Central memory CD4-positive, alpha-beta T cell (primary cell): ENCODE results near the gene PACSIN2.
"Not testable (repeated sequence)": the region's sequence is repeated elsewhere in the genome, so short reads cannot be mapped to it uniquely, and the experiment has no call there.

Source experiments
- DNase-seq: peaks from one replicate; pipeline ENCODE4 v3.0.0; 2022

Gene PACSIN2

DNA sequence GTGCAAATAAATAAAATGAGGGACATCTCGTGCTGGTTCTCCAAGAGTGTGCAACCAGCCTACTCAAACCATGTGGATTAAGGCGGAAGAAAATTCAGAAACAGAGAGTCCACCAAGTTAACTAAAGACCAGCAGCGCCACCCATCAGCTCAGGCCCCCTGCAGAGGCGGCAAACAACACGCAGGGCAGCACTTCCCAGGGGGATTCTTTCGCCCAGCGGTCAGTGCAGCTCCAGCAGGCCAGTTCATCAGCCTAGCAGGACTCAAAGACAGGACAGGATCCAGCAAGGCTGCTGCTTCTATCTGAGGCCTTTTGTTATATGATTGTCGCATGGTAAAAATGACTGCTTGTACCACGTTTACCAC lies 51.7 kb downstream of the PACSIN2 start:
- DNase-seq: no peak

DNA sequence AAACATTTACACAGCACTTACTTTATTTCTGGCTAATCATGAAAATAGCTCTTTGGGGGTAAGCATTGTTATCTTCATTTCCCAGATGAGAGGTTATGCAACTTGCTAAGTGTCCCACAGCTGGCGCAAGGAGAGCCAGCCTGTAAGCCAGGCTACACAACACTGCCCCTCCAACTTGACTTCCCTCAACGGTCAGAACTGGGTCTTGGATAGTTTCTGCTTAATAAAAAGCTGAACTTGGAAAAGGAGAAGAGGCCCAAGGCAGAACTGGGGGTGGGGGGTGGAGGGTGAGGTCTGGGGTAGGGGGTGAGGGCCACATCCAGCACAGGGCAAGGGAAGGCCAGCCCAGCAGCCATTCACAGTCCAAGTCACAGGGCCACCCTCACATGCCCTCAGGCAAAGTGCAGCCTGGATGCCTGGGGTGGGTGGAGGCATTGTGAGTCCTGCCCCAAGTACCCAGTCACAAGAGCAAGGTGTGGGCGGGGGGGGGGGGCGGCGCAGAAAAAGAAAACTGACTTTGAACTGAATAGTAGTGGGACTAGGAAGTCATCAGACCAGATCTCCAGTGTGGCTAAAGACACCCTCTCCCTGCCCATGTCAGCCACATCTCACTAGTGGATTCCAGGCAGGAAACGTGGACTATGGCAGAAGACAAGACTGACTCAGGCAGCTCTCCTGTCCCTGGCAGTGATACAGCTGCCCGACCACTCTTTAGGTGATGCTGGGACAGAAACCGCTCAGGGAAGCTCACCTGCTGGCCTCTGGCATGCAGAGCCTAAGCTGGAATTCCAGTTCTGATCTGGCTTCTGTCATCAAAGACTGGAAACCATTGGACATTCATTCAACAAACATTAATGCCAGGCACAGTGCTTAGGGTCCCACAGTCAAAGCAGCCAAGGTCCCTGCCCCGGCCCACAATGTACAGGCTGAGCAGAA lies 52.4 kb downstream of the PACSIN2 start:
- no peak for DNase-seq

DNA sequence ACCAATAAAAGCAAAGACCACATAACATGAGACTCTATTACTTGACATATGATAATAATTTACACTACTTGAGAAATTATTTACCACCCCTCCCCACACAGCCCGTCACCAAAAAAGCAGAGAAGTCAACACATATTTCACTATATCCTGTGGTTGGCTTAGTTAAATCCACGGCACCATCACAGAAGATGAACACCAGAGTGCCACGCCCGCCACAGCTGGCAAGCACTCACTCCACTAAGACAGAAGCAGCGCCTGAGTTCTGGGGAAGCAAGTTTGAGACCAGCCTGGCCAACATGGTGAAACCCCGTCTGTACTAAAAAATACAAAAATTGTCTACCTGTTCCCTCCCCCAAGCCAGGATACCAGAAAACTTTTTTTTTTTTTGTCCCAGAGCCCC lies 53.1 kb downstream of the PACSIN2 start:
- no peak for DNase-seq

DNA sequence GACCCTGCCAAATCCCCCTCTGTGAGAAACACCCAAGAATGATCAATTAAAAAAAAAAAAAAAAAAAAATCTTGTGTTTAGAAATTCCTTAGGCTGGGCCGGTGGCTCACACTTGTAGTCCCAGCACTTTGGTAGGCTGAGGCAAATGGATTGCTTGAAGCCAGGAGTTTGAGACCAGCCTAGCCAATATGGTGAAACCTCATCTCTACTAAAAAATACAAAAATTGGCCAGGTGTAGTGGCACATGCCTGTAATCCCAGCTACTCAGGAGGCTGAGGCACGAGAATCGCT lies 53.6 kb downstream of the PACSIN2 start:
- not testable (repeated sequence) for DNase-seq

DNA sequence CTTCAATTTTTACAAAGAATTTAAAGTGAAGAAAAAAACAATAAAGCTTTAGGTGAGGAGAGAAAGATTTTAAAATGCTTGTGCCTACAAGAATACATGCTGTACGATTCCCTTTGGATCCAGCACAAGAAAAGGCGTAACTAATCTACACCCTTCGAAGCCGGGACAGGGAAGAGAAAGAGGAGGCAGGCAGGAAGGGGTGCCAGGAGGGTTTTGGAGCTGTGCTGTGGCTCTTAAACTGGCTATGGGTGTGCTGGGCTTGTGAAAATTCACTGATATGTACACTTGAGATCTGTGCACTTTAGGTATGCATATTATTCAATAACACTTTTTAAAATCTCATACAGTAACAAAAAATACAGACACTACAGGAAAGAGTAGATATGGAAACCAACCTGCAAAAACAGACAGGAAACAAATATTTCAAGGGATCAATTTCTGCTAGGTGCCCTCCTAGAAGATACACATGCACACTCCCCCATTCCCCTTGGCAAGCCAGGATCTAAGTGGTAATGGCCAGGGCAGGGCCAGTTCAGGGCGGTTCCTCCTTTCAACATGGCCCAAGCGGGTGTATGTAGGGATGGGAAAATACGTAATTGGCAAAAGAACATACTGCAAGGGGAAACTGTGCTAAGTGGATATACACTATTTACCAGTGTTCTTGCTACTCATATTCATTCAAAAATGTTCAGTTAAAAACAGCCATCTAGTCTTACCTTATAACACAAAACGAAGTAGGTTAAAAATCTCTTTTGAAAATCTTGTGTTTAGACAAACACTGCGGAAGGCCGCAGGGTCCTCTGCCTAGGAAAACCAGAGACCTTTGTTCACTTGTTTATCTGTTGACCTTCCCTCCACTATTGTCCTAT lies 54.2 kb downstream of the PACSIN2 start:
- DNase-seq: no peak

DNA sequence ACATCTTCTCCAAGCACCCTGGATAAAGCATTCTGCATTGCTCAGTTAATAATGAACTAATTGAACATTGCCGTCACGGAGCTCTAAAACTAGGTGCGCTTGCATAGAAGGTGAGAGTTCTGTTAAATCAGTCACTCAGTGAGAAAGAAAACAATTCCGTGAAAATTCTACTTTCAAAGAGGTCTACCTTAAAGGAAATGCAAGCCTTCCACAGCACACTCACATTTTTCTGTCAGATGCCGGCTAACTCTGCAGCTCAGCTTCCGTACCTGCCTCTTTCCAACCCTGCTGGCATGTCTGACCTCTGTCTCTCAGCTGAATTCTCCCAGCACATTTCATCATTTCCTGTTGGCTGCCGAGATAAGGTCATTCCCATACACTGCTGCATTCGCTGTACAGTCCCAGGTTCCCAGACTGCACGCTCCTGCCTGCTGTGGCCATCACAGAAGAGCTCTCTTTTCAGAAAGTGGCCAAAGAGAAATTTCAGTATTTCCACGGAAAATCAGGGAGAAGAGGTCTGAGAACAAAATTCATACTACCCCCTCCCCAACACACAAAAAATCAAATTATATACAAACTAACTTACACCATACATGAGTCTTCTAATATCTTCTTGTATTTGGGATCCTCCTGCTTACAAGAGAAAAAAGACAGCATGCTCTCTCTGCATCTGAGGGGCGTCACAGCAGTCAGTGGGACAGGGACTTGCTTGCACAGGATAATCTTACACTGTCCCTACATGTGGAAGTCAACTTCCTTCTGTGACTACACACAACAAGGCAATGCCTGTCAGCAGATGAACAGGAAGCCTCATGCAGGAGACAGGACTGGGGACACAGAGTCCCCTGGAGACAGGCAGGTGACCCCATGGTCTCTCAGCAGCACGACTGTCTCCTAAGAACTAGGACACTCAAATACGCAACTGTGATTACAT lies 55.1 kb downstream of the PACSIN2 start:
- no peak for DNase-seq

GRCh38 chr22:42958937-42959336 lies 56.0 kb downstream of the PACSIN2 start:
- DNase-seq: no peak

DNA sequence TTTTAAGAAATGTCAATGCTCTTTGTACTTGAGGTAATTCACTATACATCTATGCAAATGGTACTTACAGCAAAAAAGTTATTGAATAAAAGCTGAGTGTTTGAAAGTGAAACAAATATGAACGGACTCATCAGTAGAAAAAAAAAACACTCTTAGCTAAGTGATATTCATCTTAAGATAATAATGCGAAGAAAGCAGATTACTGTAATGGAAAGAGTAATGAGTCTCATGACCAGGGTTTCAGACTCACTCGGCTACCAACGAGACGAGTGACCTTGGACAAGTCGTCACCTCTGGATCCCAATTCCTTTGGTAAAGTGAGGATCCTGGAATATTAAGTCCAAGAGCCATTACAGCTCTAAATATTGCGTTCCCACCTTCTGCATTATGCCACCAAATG lies 57.0 kb downstream of the PACSIN2 start:
- no peak for DNase-seq

DNA sequence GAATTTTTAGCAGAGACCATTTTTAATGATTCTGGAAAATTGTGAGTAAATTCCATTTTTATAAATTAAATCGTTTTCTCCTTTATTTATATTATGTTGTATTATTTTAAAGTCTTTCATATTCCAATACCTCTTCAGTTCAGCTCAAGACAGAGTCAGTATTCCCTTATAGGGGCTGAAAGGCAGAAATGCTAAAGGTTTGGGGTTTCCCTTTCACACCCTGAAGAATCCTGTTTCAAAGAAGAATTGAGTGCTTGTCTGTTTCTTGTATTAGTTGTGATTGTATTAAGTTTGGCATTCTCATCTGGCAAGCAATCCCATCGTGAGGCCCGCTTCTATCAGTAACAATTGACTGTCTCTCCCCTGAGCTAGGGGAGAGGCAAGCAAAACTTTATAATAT lies 57.4 kb downstream of the PACSIN2 start:
- DNase-seq: no peak

DNA sequence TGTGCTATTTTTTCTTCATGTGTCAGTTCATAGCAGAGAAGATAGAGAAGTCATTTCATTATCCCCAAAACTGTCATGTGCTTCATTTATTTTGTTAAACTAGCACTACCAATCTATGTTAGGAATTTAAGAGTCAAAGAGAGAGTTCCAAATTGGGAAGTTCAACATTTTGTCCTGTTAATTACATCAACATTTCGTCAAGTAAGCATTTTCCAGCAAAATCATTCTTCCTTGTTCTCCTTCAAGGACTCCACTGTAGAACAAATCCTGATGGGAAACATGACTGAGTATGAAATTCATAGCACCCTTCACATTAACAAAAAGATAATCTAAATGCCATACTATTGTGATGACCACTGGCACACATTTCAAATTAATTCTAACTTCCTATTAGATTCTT lies 59.1 kb downstream of the PACSIN2 start:
- no peak for DNase-seq

- no peak for DNase-seq
These were observed 59.8 kb downstream of the PACSIN2 start for GRCh38 chr22:42955087-42955635.

DNA sequence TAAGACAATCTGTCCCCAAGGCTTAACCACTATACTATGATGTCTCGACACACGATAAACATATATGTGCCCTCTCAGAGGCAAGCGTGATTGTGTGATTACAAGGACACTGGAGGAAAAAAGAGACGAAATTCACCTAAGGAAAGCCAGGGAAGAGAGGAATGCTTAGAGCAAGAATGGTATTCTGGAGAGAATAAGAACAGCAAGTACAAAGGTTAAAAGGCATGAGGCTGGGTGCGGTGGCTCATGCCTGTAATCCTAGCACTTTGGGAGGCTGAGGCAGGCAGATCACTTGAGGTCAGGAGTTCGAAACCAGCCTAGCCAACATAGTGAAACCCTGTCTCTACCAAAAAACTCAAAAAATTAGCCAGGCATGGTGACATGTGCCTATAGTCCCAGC lies 61.2 kb downstream of the PACSIN2 start:
- not testable (repeated sequence) for DNase-seq

DNA sequence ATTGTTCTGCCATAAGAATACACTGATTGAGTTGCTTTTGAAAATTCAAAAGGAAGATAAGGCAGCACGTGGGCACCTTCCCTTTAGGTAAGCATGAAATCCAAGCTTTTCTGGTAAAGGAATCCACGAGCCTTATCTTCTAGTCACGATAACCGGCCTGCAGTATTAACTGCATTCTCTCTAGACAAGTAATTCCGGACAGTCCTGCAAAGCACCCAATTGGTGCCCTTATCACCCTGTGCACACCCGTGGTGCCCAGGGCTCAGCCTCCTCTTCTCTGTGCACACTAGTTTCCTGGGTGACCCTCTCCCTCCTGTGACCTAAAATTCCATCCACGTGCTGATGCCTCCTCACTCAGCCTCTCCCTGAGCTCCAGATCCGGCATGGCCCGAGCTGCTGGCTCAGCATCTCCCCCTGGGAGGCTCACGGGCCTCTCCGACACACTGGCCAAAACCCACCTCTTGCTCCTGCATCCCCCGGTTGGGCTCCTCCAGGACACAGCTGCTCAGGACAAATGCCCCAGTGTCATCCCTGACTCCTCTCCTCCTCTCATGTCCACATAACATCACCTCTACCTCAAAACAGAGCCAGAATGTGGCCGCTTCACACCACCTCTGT lies 63.7 kb downstream of the PACSIN2 start:
- no peak for DNase-seq

DNA sequence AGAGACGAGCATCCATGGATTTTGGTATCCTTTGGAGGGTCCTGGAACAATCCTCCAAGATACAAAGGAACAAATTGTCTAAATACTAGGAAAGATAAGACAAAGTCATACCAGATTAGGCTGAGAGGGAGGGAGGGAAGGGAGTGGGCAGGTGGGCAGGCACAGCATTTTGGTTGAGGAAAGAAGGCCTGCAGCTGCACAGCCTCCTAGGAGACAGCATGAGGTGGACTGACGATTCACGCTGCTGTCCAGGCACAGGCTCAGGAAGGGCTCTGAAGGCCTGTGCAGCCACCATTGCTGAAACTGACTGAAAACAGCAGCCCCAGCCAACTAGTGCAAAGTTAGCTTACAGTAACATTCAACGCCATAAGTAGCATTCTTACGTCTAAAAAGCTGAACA lies 64.7 kb downstream of the PACSIN2 start:
- DNase-seq: no peak

GRCh38 chr22:42949159-42949558 lies 65.8 kb downstream of the PACSIN2 start:
- DNase-seq: no peak

DNA sequence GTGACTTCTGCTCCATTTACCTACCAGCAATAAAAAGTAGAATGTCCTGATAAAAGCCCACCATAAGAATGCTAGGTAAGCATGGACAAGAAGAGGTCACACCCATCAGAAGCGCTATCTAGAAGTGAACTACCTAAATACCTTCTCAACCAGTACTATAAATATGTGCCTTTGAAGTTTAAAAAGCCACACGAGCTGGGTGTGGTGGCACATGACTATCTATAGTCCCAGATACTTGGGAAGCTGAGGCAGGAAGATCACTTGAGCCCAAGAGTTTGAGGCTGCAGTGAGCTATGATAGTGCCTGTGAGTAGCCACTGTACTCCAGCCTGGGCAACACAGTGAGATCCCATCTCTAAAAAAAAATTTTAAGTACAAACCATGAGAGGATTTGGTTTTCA lies 66.7 kb downstream of the PACSIN2 start:
- DNase-seq: no peak

DNA sequence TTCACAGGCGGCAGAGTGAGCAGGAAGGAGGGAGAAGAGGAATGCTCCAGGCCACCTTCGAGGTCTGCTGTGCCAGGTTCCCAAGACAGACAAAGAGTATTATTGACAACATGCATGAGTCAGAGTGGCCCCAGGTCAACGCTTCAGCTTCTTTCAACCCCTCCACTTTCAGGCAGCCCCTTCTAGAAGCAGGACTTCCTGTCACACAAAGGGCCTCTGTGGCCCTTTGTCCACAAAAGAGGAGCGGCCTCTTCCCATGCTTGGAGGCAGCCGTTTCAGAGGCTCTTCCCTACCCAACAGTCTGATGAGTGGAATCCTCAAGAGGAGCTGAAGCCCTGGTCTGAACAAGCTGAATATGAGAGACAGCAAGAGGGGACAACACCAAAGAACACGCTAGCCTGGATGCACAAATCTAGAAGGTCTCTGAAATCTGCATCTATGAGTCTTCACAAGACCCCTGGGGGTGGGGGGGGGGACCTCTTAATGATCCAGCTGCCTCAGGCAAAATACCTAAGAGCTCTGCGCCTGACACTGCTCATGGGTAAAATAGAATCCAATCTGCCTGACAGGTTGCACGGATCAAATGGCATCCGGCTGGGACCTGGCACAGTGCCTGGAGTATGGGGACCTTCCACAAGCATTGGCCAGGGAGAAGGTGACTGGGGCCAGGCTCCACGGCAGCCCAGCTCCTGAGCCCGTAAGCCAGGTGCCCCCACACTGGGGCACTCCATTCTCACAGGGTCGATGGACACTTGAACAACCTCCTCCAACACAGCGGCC lies 67.5 kb downstream of the PACSIN2 start:
- no peak for DNase-seq

DNA sequence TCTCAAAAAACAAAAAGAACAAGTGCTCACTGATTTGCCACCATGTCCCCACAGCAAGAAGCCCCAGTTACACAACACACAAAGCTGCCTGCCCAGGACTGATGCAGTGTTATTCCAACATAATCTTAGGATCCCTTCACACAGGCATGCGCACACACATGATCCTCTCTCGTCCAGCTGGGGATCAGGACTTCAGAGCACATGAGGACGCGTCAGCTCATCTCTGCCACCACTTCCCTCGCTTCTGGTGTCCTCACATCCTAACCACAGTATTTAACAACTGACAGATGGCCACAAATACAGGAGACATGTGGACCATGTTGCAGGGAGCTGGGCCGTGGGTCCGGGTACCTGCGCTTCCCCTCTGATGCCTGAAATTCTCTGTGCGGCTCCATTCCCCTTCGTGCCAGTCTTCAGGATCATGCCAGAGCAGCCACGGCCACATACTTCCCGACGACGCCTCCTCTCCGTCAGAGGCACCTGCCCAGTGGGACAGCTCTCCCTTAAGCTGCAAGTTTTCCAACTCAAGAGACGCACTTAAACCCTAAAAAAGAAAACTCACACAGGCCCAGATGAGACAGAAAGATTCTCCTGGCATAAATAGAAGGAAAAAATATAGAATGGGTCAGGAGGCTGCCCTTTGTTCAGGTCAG lies 68.3 kb downstream of the PACSIN2 start:
- DNase-seq: no peak

GRCh38 chr22:42945736-42946135 lies 69.2 kb downstream of the PACSIN2 start:
- no peak for DNase-seq

DNA sequence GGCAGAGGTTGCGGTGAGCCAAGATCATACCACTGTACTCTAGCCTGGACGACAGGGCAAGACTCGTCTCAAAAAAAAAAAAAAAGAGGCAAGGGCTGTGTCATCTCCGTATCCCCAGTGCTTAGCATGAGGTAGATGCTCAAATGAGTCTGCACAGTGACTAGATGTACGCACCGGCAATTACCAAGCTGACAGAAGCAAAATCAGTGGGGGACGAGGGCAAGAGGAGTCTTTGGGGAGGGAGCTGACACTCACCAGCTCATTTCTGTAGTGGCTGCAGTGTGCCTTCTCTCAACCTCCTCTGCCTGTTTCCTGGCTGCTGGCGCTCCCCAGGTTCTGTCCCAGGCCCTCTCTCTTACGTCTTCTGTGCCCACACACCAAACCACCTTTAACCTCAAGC lies 69.9 kb downstream of the PACSIN2 start:
- no peak for DNase-seq

GRCh38 chr22:42944409-42944808 lies 70.5 kb downstream of the PACSIN2 start:
- DNase-seq: no peak
